Ovary (tissue), 3 donors: ENCODE results near the gene EXOC2.

Source experiments
- CTCF ChIP-seq, 3 donors: fragments of 450-650 bp in 2 of 3; fragments of 200-600 bp in 1 of 3; IDR thresholded peaks; one replicate each; pipeline versions ENCODE4 v1.5.1 to v1.8.0; 2016 to 2022; ENCODE audit warnings: antibody characterized with exemption in 3 of 3, mild to moderate bottlenecking in 1 of 3
- EP300 ChIP-seq: sonication (generic); formaldehyde crosslinking; IDR thresholded peaks from one replicate; pipeline ENCODE4 v1.6.1; 2017; ENCODE audit warnings: antibody characterized with exemption
- POLR2A ChIP-seq: fragments of 450-650 bp; IDR thresholded peaks from one replicate; pipeline ENCODE4 v1.6.1; 2017; ENCODE audit warnings: antibody characterized with exemption, mild to moderate bottlenecking, moderate library complexity
- donor health status: DM: no; HTN: no; CAD: no.

- no peak for TF ChIP-seq CTCF (IDR thresholded peaks at IDR 0.05)
- TF ChIP-seq POLR2A: no peak
- TF ChIP-seq EP300: no peak
Measured at GRCh38 chr6:707576-708236, 14.8 kb upstream of the EXOC2 start.
